Epithelial cell of prostate (primary cell): ENCODE data around the gene FXYD1.
"Not testable (repeated sequence)": the region's sequence is repeated elsewhere in the genome, so short reads cannot be mapped to it uniquely, and the experiment has no call there.

Source experiments
- DNase-seq: peaks from one replicate; pipeline ENCODE4 v3.0.0-alpha.2; 2011; ENCODE audit warnings: low read depth, low spot score
- H3K27ac ChIP-seq: fragments of 450-650 bp; 2 replicates; pipeline ENCODE4 v1.5.1; 2017; ENCODE audit warnings: mild to moderate bottlenecking

FXYD1 gene

GRCh38 chr19:35138305-35138892 is at the start of gene FXYD1:
FXYD1 (plus strand) TSS chr19:35138824; CDS start chr19:35140080, 1,256 bp downstream.
- no peak within 1 kb of the TSS for H3K27ac ChIP-seq
- no peak for DNase-seq

DNA sequence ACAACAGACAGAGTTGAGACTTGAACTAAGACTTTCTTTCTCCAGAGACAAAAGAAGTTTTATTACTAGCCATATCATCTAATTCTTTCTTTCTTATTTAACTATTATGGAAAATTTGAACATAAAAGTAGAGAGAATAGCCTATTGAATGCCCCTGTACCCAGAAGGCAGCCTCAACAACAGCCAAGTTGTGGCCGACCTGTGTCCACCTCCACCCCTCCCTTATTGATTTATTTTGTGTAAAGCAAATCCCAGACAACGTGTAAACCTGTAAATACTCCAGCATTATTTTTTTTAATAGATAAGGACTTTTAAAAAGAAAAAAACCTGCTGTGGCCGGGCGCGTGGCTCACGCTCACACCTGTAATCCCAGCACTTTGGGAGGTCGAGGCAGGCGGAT is 49.1 kb upstream of the FXYD1 start:
- DNase-seq, result no peak
- H3K27ac ChIP-seq, result no peak overlapping the region

DNA sequence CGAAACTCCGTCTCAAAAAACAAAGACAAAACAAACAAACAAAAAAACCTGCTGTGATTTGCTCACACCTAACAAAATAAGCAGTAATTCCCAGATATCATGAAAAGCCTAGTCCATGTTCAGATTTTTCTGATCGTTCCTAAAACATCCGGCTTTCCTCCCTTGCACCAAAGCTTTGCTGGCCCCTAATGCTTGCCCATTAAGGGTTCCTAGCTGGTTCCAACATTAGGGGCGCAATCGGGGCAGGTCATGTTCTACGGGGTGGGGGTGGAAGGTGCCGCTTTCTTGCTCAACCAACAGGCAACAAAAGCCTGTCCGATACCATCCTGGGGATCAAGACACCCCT is 48.5 kb upstream of the FXYD1 start:
- H3K27ac ChIP-seq, result no peak overlapping the region
- no peak for DNase-seq

- DNase-seq, result no peak
- no peak overlapping the region for H3K27ac ChIP-seq
These were observed 48.0 kb upstream of the FXYD1 start for GRCh38 chr19:35090506-35091214.

DNA sequence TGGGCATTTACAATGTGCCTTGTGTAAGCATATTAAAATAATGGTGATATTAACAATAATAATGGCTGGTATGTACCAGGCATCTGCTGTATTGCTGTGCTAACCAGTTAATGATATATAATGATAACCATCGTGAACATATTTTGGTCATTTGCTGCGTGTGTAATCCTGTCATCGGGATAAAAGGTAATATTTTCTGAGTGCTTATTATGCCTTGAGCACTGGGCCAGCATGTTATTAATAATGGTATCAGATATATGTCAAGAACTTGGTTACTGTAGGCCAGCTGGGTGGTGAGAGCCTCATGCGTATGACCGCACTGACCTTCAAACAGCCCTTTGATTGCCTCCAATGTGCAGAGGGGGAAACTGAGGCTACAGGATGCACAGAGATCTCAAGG is 45.2 kb upstream of the FXYD1 start:
- no peak for DNase-seq
- H3K27ac ChIP-seq, result no peak overlapping the region

DNA sequence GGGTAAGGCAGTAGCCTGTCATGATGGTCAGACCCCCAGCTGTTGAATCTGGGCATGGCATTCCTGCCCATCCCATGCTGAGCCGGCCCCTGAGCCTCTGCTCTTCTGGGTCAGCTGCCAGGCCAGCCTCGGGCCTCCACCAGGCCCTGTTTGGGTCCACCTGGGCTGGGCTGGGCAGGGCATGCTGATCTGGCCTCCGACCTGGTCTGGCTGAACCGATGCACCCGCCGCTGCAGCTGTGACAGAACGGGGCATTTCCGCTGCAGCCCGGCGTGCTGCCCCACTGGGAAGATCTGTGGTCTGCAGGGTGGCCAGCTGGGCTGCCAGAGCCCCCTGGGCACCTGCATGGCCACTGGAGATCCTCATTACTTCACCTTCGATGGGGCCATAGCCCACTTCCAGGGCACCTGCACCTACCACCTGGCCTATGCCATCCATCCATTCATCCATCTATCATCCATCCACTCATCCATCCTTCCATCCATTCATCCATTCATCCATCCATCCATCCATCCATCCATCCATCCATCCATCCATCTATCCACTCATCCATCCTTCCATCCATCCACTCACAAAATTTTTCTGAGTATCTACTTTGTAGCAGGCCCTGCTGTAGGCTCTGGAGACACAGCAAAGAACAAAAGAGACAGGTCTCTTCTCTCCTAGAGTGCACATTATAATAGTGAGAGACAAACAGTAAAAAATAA is 44.5 kb upstream of the FXYD1 start:
- no peak for DNase-seq
- no peak overlapping the region for H3K27ac ChIP-seq

DNA sequence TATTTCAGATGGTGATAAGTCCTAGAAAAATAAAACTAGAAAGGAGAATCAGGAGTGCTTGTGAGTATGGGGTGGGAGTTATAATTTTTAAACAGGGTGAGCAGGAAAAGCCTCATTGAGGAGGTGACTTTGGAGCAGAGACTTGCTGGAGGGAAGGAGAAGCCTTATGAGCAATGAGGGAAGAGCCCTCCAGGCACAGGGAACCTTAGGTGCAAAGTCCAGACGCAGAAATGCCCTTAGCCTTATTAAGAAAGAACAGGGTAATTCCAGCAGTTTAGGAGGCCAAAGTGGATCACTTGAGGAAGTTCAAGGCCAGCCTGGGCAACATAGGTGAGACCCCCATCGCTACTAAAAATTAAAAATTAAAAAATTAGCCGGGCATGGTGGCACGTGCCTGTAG is 44.0 kb upstream of the FXYD1 start:
- no peak overlapping the region for H3K27ac ChIP-seq
- no peak for DNase-seq

DNA sequence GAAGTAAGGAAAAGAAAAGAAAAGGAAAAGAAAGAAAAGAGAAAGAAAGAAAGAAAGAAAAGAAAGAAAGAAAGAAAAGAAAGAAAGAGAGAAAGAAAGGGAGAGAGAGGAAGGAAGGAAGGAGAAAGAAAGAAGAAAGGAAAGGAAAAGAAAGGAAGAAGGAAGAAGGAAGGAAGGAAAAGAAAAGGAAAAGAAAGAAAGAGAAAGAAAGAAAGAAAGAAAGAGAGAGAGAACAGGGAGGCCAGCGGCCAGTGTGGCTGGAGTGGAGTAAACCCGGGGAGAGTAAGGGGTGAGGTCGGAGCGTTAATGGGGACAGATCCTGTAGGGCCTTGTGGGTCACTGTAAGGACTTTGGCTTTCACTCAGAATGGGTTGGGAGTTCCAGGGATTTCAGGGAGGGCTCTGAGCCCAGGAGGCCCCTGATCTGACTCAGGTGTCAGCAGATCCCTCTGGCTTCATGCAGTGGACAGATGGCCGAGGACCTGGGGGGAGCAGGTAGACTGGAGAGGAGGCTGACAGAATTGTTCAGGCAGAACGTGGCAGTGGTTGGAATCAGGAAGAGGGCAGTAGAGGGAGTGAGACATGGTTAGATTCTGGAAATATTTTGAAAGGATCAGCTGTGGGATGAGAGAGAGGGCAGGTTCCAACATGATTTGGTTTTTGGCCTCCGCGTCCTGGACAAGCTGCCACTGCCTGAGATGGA is 42.8 kb upstream of the FXYD1 start:
- H3K27ac ChIP-seq, result peak overlapping the region; percentile 51
- DNase-seq, result no peak

DNA sequence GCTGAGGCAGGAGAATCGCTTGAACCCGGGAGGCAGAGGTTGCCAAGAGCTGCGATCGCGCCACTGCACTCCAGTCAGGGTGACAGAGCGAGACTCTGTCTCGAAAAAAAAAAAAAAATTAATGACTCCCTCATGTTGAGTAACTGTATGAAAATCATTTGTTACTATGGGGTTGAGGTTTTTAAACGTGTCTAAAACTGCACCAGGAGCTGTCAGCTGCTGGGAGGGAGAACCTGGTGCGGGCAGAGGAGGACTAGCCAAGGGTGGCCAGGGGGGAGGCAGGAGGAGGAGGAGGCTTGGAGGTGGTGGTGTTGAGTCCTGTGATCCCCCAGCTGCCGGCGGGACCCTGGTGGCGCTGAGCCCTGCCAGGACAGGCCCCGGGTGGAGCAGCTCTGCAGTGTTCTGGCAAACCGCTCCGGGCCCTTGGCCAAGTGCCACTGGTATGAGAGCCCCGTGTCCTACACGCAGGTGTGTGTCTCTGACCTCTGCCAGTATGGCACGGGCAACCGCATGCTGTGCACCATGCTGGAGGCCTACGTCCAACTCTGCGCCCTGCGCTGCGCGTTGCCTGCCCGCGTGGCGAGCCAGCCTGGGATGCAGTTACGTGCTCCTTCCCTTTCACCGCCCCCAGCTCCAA is 40.1 kb upstream of the FXYD1 start:
- H3K27ac ChIP-seq, result peak overlapping the region; percentile 9
- no peak for DNase-seq

DNA sequence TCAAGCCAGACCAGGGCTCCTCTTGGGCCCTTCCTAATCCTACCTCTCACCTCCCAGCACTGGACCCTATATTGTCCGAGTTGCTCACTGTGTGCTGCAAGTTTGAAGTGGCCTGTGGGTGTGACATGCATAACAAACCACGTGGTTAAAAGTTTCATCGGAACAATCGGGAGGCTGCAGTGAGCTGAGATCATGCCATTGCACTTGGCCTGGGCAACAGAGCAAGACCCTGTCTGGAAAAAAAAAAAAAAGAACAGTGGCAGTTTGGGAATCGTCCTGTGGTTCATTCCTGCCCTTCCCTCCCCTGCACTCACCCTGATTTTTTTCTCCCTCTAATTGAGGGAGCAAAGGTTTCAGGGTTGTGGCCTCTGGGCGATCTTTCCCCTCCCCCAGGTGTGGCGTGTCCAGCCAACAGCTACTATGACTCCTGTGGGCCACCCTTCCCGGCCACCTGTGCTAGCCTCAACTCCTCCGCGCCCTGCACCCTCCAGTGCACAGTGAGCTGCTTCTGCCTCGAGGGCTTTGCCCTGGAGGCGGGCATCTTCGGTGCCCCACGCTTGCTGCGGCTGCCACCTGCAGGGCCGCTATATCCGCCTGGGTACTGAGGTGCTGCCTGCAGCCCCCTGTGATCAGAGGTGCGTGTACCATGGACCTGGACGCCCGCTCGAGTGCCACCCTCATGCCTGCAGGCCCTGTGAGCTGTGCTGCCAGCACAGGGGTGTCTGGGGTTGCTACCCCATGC is 39.3 kb upstream of the FXYD1 start:
- DNase-seq, result no peak
- H3K27ac ChIP-seq, result no peak overlapping the region

DNA sequence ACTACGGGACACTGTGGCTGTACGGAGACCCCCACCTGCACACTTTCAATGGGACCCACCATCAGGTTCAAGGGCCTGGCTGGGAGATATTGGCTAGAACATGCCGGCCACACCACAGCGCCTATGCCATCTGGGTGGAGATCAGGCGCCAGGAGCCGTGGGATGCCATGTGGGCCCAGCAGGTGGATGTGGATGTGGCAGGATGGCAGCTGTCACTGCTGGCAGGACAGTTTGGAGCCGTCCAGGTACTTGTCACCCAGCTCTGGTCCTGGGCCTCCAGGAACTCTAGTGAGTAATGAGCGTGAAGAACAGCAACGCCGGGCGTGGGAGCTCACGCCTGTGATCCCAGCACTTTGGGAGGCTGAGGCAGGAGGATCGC is 38.7 kb upstream of the FXYD1 start:
- no peak for DNase-seq

GRCh38 chr19:35100588-35101533 is 37.8 kb upstream of the FXYD1 start:
- no peak overlapping the region for H3K27ac ChIP-seq
- DNase-seq, result no peak

More for the DNA sequence above, 38.7 kb upstream of the FXYD1 start:
- no peak overlapping the region for H3K27ac ChIP-seq

GRCh38 chr19:35101949-35102348 is 36.7 kb upstream of the FXYD1 start:
- not testable (repeated sequence) for H3K27ac ChIP-seq, DNase-seq

GRCh38 chr19:35103614-35104013 is 35.0 kb upstream of the FXYD1 start:
- not testable (repeated sequence) for DNase-seq, H3K27ac ChIP-seq

DNA sequence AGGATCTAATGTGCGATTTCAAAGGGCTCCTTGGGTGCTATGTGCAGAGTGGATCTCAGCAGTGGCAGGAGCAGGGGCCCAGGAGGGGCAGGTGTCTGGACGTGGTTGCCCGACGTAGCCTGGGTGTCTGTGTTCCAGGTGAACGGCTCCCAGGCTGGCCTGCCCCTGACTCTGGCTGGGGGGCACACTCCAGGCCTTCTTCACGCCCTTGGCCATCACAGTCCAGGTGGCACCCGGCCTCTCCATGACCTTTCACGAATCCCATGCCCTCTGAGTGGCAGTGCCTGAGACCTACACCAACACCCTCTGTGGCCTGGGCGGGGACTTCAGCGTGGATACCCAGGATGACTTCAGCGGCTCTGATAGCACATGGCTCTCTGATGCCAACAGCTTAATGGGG is 34.3 kb upstream of the FXYD1 start:
- H3K27ac ChIP-seq, result no peak overlapping the region
- DNase-seq, result no peak

- no peak overlapping the region for H3K27ac ChIP-seq
- no peak for DNase-seq
These were observed 33.6 kb upstream of the FXYD1 start for GRCh38 chr19:35105047-35105410.

- DNase-seq, result no peak
- H3K27ac ChIP-seq, result no peak overlapping the region
These were observed 33.0 kb upstream of the FXYD1 start for GRCh38 chr19:35105411-35106290.

DNA sequence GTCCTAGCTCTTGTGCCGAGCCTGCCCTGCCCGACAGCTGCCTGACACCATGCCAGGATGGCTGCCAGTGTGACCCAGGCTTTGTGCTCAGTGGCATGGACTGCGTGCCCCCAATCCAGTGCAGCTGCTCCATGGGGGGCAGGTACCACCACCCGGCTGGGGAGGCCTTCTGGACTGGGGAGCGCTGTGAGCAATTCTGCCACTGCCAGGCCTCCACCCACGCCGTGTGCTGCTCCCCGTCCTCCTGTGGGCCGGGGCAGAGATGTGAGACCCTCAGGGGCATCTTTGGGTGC is 32.4 kb upstream of the FXYD1 start:
- no peak for DNase-seq
- no peak overlapping the region for H3K27ac ChIP-seq
